HEK293 (cell line): ENCODE data around the gene CHRM4.

Experiments
- SP2 ChIP-seq: fragments of 450-650 bp; formaldehyde crosslinking; IDR thresholded peaks from 2 replicates; pipeline ENCODE4 v1.5.1; 2016; ENCODE audit warnings: missing biosample characterization, missing genetic modification characterization
- TF ChIP-seq, protein P1 (sequence below): fragments of 450-650 bp; formaldehyde crosslinking; IDR thresholded peaks from 2 replicates; pipeline ENCODE4 v1.5.1; 2016; ENCODE audit warnings: missing biosample characterization, missing genetic modification characterization

- TF ChIP-seq, protein P1, sequence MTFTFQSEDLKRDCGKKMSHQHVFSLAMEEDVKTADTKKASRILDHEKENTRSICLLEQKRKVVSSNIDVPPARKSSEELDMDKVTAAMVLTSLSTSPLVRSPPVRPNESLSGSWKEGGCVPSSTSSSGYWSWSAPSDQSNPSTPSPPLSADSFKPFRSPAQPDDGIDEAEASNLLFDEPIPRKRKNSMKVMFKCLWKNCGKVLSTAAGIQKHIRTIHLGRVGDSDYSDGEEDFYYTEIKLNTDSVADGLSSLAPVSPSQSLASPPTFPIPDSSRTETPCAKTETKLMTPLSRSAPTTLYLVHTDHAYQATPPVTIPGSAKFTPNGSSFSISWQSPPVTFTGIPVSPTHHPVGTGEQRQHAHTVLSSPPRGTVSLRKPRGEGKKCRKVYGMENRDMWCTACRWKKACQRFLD (tag by site-specific recombination): no peak
- no peak for TF ChIP-seq SP2 (tag by site-specific recombination)
These were observed 24.9 kb downstream of the CHRM4 start for GRCh38 chr11:46366661-46367161.
